ENCODE data around the gene HSP90AA1. TPM values are rescaled to one million over a fixed set of nuclear protein-coding genes. Genes with fewer than 3 reads are reported as not detected.
A peak's percentile ranks its signal among the peaks of the same experiment; 100 is the strongest.

HSP90AA1 gene
- total RNA-seq, 4 donors from 2014 or later: 227 to 609 (median 488) TPM

DNA sequence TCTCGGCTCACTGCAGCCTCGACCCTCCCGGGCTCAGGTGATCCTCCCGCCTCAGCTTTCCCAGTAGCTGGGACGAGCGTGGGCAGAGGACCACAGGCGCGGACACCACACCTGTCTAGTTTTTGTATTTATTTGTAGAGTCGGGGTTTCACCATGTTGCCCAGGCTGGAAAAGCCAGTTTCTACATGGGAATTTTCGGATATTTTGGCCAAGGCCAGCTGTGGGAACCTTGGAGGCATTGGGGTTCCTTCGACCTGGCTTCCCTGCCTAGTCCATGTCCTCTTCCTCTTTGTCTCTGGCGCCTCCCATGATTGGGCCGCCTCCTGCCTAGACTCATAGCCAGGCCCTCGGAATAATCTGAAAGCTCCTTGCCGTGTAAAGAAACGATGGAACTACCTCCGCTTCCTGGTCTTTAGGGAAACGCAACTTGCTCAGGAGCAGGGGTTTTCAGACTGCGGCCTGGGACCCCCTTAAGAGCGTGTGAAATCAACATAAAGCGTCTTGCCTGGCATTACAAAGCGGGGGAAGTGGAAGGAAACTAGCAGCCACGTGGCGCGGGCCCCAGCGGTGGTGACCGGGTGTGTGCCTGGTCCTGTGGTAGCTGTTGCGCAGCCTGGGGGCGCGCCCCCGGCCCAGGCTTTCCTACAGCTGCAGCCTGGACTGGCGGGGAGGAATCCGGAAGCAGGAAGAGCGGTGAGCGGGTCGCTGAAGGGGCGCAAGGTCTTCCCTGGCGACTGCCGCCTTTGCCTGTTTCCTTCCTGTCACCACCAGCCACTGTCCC is 1.4 kb upstream of the HSP90AA1 start:
- Histone ChIP-seq H3K4me1 (peaks cover 26 to 33% of the 10 kb centered on the region in 2 donors), H3K9me3 (no peaks in the 10 kb centered on the region), H3K36me3 (peaks cover 0 to 26% of the 10 kb centered on the region in 2 donors), H3K27me3 (no peaks in the 10 kb centered on the region), H3K27ac (peak overlapping the region; percentile 96 to 99 (median 98)), H3K4me3 (peak overlapping the region; percentile 72 to 92 (median 74))
- ATAC-seq: no peak
- in situ Hi-C loops (cut with MboI; ENCODE audit: low sequenced_read_pairs in 4 of 4): loop anchor here in 1 of 4 donors (25.0 kb wide), 1 partner anchor 376 kb away; no protein-coding TSS in a partner anchor
- TF ChIP-seq, protein P1, sequence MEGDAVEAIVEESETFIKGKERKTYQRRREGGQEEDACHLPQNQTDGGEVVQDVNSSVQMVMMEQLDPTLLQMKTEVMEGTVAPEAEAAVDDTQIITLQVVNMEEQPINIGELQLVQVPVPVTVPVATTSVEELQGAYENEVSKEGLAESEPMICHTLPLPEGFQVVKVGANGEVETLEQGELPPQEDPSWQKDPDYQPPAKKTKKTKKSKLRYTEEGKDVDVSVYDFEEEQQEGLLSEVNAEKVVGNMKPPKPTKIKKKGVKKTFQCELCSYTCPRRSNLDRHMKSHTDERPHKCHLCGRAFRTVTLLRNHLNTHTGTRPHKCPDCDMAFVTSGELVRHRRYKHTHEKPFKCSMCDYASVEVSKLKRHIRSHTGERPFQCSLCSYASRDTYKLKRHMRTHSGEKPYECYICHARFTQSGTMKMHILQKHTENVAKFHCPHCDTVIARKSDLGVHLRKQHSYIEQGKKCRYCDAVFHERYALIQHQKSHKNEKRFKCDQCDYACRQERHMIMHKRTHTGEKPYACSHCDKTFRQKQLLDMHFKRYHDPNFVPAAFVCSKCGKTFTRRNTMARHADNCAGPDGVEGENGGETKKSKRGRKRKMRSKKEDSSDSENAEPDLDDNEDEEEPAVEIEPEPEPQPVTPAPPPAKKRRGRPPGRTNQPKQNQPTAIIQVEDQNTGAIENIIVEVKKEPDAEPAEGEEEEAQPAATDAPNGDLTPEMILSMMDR (IDR thresholded peaks at IDR 0.05 in 4 of 5, conservative IDR thresholded peaks at IDR 0.05 in 1 of 5): no peak
- TF ChIP-seq POLR2A (IDR thresholded peaks at IDR 0.05): peak in 1 of 2 donors; percentile 6
- intact Hi-C loops (cut with DNase I; ENCODE audit: low total_unique reads): no loop called here
- DNase-seq: peak; percentile 20 to 28

DNA sequence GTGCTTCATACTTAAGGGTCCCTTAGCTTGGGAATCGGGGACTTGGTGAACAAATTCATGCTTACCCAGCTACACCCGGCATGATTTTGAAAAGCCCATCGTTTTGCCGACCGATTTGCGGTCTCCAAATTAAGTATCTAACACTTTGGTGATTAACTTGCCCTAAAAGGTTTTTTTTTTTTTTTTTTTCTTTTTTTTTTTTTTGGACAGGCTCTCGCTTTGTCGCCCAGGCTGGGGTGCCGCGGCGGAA is 843 bp upstream of the HSP90AA1 start:
- H3K4me1 ChIP-seq: peaks cover 26 to 38% of the 10 kb centered on the region in 2 donors
- in situ Hi-C loops (cut with MboI; ENCODE audit: low sequenced_read_pairs in 4 of 4): loop anchor here in 1 of 4 donors (25.0 kb wide), 1 partner anchor 375 kb away; no protein-coding TSS in a partner anchor

DNA sequence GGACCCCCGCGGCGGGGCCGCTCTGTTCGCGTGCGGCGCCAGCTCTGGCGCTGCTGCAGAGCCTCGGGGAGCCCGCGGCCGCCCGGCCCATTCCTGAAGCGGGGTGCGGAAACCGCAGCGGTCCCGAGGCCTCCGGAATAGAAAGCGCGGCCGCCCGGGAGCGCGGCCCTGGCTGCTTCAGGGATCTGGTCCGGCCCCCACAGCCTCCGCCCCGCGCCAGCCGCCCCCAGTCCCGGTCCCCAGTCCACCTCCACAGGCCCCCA is 204 bp downstream of the HSP90AA1 start:
- peak in 1 of 2 donors; percentile 28 for ATAC-seq
- Histone ChIP-seq H3K4me3 (peak overlapping the region; percentile 72 to 93 (median 88)), H3K27ac (peak overlapping the region; percentile 96 to 99 (median 99)), H3K9me3 (no peaks in the 10 kb centered on the region), H3K4me1 (peaks cover 26 to 48% of the 10 kb centered on the region in 2 donors), H3K27me3 (no peaks in the 10 kb centered on the region), H3K36me3 (peaks cover 4 to 42% of the 10 kb centered on the region in 2 donors)
- intact Hi-C loops (cut with DNase I; ENCODE audit: low total_unique reads) (loop anchor here (2.0 kb wide), 3 partner anchors 40 to 326 kb away; partner anchors contain the start of genes PPP2R5C and ZNF839), in situ Hi-C loops (cut with MboI; ENCODE audit: low sequenced_read_pairs in 4 of 4) (loop anchor here in 1 of 4 donors (25.0 kb wide), 1 partner anchor 374 kb away; no protein-coding TSS in a partner anchor)
- TF ChIP-seq POLR2A (IDR thresholded peaks at IDR 0.05): no peak
- TF ChIP-seq, protein P1 (IDR thresholded peaks at IDR 0.05 in 4 of 5, conservative IDR thresholded peaks at IDR 0.05 in 1 of 5): no peak
- DNase-seq: no peak

More for the DNA sequence above, 843 bp upstream of the HSP90AA1 start:
- H3K27me3 ChIP-seq: no peaks in the 10 kb centered on the region
- H3K9me3 ChIP-seq: no peaks in the 10 kb centered on the region
- peak overlapping the region; percentile 72 to 92 (median 74) for H3K4me3 ChIP-seq
- intact Hi-C loops (cut with DNase I; ENCODE audit: low total_unique reads): loop anchor here (1.0 to 2.0 kb wide), 5 partner anchors 41 to 327 kb away; partner anchors contain the start of genes DYNC1H1, PPP2R5C, WDR20 and ZNF839
- H3K36me3 ChIP-seq: peaks cover 0 to 32% of the 10 kb centered on the region in 2 donors
- no peak for ATAC-seq
- H3K27ac ChIP-seq: peak overlapping the region; percentile 96 to 99 (median 98)
- no peak for TF ChIP-seq POLR2A (IDR thresholded peaks at IDR 0.05)
- no peak for DNase-seq

DNA sequence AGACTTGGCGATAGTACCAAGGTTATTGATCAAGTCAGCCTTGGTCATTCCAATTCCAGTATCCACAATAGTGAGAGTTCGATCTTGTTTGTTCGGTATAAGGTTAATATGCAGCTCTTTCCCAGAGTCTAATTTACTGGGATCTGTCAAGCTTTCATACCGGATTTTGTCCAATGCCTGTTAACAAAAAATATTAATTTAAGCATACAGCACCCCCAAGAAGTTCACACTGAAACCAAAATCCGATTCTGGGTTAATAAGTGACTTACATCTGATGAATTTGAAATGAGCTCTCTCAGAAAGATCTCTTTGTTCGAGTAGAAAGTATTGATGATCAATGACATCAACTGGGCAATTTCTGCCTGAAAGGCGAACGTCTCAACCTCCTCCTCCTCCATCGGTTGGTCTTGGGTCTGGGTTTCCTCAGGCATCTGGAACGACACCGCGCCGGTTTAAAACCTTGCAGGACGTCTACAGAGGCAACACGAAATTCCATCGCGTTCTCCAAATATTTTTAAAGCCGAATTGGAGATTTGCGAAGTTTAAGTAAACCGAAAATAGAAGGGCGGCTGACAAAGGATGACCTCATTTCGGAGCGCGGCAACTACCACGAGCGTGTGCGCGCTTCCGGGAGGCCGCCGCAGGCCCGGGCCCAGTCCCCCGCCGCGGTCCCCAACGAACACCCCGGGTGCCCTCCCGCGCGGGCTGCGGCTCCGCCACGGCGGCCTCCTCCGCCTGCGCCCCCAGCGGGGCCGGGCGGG is 716 bp downstream of the HSP90AA1 start:
- H3K9me3 ChIP-seq: no peaks in the 10 kb centered on the region
- peaks cover 26 to 48% of the 10 kb centered on the region in 2 donors for H3K4me1 ChIP-seq
- H3K27ac ChIP-seq: peak overlapping the region; percentile 96 to 99 (median 99)
- no peaks in the 10 kb centered on the region for H3K27me3 ChIP-seq
- H3K4me3 ChIP-seq: peak overlapping the region; percentile 72 to 93 (median 88)
- intact Hi-C loops (cut with DNase I; ENCODE audit: low total_unique reads) (loop anchor here (2.0 kb wide), 3 partner anchors 39 to 325 kb away; partner anchors contain the start of genes PPP2R5C and ZNF839), in situ Hi-C loops (cut with MboI; ENCODE audit: low sequenced_read_pairs in 4 of 4) (loop anchor here in 1 of 4 donors (25.0 kb wide), 1 partner anchor 374 kb away; no protein-coding TSS in a partner anchor)
- DNase-seq: peak in 1 of 2 donors; percentile 5
- TF ChIP-seq, protein P1 (IDR thresholded peaks at IDR 0.05 in 4 of 5, conservative IDR thresholded peaks at IDR 0.05 in 1 of 5): no peak
- H3K36me3 ChIP-seq: peaks cover 6 to 47% of the 10 kb centered on the region in 2 donors
- peak; percentile 31 to 50 for ATAC-seq

Data from gastrocnemius medialis (tissue), 4 donors.